GM21423 (cell line): ENCODE data around the gene LYAR.
A peak's percentile ranks its signal among the peaks of the same experiment; 100 is the strongest.
"Not testable (repeated sequence)": the region's sequence is repeated elsewhere in the genome, so short reads cannot be mapped to it uniquely, and the experiment has no call there.

Source experiments
- ATAC-seq: cut with Tn5 transposase; IDR thresholded peaks from one replicate; pipeline ENCODE4 v1.9.1; 2021; ENCODE audit warnings: mild to moderate bottlenecking, moderate library complexity; ENCODE audit not compliant: unreplicated experiment

LYAR gene

DNA sequence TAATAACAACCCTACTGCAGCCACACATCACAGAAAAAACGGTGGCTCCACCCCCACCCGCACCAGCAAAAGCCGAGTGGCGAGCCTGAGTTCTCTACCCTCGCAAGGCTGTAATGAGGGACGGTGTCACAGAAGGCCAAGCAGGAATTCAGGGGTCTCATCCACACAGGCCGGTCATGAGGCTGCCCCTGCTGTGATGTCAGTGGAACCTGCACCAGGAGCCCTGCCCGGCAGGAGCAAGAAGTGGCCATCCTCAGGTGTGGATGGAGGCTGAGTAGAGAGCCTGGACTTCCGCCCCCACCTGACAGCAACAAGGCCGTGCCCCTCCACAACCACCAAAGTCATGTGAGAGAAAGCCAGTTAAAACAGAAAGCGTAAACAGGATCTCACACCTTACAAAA, 20.6 kb downstream of the LYAR start:
- ATAC-seq, result no peak

DNA sequence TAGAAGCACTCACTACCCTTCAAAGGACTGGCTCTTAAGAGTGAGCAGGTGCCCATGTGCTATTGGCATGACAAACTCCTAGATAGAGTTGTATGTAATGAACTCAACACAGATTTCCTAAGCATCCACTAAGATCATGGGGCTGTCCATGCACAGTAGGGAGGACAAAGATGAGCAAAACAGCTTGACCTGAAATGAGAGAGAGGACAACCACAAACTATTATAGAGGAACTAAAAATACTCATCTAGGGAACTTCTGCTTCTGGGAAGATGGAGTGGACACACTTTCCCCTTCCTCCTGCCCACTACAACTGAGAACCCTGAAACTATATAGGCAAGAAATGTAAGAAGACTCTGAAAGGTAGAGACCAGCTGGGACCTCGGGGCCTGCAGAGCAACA, 21.2 kb downstream of the LYAR start:
- no peak for ATAC-seq

DNA sequence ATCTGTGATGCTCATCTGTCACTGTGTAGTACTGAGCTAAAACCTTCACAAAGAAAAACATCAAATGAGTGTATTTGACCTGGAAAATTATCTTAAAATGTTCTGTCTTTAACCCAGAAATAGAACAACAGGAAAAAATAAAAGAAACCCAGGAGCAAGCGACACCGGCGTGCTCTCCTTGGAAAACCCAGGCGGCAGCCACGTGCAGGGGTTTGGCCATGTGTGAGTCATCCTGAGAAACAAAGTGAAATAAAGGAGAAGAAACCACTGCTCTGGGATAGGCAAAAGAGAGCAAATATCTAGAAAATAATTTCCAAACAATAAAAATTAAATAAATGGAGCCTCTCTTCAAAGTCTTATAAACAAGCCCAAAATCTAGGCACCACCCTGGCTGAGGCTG, 22.0 kb downstream of the LYAR start:
- no peak for ATAC-seq

DNA sequence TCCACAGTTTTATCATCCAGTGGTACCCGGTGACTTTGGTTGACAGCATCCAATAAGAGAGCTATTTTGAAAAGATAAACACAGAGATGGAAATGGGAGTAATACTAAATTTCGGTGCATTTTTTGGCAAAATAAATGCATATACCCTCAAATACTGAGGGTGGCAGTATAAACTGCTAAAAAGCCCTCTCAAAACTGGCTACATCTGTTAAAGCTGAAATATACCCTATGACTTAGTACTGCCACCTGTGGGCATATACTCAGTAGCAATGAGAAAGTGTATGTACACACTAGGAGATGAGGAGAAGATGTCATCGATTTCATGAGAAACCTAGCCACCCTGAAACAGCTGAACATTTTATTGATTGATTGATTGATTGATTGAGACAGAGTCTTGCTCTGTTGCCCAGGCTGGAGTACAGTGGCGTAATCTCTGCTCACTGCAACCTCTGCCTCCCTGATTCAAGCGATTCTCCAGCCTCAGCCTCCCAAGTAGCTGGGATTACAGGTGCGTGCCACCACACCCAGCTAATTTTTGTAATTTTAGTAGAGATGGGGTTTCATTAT, 29.7 kb downstream of the LYAR start:
- ATAC-seq, result no peak

DNA sequence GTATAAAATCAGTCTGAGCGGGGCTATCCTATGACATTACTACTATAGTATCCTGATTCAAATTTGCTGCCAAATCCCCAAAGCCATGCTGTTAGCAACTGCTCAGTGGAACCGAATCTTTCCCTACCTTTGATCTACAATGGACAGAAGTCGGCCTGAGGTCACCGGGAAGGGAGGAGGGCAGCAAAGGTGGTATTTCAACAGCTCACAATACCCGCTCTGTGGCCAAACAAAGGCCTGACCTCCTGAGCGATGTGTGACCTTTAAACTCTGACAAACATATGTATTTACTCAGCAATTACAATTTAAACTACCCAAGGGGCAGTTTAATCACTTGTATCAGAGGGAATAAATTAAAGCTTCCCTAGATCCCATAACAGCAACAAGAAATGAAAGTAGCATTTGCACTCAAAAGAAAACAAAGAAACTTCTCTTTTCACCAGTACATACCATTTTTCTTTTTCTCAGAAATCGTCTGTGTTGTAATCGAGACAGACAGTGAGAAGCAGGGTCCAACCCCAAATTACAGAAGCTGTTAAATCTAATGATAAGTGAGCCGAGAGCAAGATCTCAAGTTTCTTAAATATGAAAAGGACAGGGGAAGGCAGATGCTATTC, 30.4 kb downstream of the LYAR start:
- ATAC-seq, result no peak

DNA sequence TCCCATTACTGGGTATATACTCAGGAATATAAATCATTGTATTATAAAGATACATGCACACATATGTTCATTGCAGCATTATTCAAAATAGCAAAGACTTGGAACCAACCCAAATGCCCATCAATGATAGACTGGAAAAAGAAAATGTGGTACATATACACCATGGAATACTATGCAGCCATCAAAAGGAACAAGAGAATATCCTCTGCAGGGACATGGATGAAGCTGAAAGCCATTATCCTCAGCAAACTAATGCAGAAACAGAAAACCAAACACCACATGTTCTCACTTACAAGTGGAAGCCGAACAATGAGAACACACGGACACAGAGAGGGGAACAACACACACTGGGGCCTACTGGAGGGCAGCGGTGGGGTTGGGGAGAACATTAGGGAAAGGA, 32.2 kb downstream of the LYAR start:
- not testable (repeated sequence) for ATAC-seq

DNA sequence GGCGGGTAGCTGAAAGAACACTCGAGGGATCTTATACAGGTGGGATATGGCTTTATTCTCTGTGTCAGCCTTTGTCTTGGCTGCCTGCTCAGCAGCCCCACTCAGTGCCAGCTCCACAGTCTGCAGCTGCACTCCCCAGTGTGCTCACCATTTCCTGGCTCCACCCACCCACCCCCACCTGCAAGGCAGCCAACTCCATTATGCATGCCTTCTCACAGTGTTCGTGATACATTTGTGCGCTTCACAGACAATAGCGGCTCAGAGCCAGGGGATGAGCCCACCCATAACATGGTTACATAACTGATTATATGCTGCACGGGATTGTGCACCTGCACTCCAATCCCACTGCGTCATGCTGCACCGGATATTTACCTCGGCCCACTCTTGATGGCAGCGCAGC, 33.2 kb downstream of the LYAR start:
- ATAC-seq, result no peak

DNA sequence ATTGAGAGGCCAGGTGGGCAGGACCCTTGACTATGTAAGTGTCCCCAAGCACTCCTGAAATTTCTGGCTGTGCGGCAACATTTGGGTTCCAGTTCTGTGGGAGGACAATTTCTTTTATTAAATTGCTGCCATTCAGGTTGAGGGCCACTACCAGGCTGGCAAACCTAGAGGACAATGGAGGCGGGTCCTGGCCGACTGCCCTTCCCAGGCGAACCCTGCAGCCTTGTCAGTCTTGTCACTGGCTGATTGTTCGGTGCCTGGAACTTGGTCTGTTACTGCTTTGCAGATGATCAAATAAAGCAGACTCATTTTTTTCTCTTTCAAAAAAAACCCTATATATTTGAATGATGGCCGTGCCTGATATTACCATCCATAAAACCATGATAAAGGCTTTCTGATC, 35.3 kb downstream of the LYAR start:
- no peak for ATAC-seq

DNA sequence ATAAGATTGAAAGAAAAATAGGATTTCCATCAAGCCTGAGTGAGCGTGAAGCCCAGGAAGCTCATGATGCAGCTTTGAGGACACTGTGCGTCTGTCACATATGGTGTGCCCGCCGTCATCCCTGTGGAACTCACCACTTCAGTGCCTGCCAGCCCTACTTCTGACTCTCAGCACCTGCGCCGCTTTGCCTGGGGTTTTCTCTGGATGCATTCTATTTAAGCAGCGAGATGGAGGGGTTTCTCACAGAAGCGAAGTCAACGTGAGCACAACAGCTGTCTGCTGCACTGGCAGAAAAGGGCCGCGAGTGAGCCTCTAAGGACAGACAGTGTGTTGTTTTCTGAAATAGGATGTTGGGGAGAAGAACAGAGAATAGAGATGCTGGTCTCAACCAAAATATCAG, 35.8 kb downstream of the LYAR start:
- ATAC-seq, result no peak

DNA sequence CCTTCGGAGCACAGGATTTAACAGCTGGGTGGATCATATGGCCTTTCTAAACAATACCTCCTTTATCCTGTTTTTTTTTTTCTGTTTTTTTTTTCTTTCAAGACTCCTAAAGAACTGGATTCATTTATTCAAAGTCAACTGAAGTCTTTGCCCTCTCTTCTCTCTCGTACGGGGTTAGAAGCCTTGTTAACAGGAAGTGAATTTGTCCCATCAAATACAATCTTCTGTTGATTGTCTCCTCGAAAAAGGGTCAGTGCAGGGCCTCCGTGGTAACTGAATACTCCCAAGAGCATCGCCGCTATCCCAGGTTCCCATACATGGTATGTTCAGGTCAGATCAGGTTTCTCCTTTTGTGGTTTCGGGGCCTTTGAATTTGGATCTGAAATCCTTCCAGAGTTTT, 40.1 kb downstream of the LYAR start:
- no peak for ATAC-seq

DNA sequence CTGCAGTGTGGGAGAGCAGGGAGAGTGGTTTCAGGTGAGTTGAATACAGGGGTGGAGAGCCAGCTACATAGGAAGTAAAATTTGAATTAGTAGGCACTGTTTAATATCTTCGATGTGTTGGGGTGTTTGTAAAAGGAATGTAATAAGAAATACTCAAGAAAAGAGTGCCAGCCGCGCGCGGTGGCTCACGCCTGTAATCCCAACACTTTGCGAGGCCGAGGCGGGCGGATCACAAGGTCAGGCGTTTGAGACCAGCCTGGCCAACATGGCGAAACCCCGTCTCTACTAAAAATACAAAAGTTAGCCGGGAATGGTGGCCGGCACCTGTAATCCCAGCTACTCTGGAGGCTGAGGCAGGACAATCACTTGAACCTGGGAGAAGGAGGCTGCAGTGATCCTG, 40.6 kb downstream of the LYAR start:
- ATAC-seq, result not testable (repeated sequence)

DNA sequence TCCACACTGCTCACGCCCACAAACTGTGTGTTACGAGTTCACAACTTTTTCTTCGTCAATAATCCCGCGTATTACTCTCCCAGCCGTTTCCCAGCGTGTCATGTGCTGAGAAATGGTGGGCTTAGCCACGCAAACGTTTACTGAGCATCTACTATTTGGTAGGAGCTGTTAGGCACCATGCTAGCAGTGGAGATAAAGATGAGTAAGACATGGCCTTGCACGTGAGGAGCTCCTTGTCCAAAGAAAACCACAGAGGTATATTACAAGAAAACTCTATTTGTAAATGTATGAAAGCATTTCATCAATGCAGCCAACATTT, 41.1 kb downstream of the LYAR start:
- no peak for ATAC-seq

DNA sequence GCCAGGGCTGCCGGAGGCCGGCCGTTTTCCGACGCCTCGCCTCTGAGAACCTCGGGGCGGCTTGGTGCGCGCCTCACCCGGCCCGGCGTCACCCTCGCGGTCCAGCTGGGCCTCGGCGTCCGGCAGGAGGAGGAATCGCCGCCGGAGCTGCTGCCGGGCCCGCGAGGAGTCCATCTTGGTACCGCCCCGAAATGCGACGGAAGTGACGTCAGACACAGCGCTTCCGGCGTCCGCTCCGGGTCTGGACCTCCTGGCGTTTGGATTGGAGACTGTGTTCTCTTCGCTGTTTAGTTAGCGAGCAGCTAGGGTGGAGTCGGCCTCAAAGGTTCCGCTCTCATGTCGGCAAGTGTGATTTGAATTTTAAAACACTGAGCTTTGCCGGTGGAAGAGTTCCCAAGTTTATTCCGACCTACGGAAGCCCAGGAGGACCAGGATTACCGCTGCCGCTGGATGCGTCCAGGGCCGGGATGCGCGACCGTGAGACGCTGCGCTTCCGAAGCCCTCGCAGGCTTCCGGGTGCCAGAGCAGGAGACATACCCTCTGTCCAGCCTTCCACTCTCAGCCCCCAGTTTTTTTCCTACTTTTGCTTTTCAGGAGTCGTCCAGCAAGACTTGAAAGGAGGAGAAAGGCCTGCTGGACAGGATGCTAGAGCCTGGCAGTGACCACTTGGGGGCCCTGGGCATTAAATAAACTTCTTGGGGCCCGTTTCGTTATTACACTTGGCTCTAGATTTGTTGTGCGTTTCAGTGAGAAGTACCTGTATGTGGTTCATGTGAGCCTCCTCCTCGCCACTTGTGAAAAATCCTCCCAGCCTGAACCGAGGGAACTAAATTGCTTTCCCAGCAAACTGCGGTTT, 41.7 kb downstream of the LYAR start, which contains the start of gene TMEM128:
TSS of gene TMEM128 (minus strand) at position 195 of the 856 bp plus-strand sequence. CDS start at position 174, 21 bp downstream.
- ATAC-seq, result peak; percentile 97

DNA sequence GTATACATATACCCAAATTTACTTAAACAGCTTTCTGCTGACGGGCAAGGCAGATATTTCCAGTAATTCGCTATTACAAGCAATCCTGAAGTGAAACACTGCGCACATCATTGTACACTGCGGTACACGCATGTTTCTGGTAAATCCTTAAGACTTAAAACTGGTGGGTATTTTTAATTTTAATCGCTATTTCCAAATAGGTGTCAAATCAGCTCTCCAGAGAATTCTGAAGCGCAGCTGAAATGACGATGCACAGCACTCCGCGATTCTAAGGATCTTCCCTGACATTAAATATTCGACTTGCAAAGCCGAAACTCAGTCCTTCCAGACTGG, 42.3 kb downstream of the LYAR start:
- ATAC-seq, result peak; percentile 31

DNA sequence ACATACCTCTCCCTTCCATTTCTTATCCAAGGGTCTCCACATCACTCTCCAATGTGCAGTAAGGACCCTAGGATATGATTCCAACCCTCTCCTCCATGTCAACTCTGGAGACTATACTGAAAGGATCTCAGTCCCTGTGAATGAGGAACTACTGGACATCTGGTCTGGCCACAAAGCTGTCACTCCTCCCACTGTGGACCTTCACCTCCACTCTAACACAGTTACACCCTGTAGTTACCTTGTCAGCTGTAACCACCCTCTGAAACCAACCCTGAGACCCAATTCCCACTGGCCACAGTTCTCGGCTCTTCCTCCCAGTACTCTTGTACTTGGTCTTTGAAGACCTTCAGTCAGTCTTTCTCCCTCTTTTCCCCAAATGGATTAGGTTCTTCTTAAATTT, 44.8 kb downstream of the LYAR start:
- ATAC-seq, result no peak

DNA sequence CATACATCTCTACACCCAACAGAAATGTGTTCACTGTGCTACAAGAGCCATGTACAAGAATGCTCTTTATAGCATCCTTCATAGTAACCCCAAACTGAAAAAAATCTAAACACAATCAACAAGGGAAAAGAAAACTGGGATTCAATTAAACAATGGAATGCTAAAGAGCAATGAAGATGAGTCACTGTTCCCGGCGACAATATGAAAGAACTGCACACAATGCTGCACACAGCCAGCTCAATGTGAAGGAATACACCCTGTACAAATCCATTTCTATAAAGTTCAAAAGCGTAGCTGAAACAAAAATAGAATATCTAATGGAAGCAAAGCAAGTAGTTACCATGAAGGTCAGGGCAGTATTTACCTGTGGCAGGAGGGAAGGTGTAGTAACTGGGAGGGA, 50.4 kb downstream of the LYAR start:
- not testable (repeated sequence) for ATAC-seq

DNA sequence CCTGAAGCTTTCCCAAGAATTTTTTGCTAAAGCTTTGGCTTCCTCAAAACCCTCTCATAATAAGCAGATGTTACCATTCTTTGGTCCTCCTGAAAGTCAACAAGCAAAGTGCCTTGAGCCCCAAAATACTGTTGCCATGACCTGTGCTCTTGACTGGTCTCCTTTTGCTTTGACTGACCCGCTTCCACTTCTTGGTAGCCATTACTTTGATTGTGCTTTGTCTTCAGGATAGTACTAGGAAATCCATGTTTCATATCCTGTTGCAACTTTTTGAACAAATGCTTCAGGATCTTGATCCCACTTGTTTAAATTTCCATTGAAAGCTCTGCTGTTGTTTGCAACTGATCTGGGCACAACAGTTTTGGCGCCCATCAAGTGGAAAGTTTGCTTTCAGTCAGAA, 56.3 kb downstream of the LYAR start:
- no peak for ATAC-seq

DNA sequence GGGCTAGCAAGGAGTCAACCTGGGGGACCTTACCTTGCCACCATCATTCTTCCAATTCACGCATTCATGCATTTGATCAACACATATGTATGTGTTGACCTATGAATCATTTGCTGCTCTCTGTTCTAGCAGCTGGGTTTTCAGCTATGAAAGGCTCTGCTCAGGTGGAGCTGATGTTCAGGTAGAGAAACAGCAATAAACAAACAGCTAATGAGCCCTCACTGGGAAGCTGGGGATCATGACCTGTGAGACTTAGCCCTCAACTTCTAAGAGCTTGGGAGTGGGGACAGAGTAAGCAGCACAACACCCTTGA, 61.6 kb downstream of the LYAR start:
- ATAC-seq, result no peak

DNA sequence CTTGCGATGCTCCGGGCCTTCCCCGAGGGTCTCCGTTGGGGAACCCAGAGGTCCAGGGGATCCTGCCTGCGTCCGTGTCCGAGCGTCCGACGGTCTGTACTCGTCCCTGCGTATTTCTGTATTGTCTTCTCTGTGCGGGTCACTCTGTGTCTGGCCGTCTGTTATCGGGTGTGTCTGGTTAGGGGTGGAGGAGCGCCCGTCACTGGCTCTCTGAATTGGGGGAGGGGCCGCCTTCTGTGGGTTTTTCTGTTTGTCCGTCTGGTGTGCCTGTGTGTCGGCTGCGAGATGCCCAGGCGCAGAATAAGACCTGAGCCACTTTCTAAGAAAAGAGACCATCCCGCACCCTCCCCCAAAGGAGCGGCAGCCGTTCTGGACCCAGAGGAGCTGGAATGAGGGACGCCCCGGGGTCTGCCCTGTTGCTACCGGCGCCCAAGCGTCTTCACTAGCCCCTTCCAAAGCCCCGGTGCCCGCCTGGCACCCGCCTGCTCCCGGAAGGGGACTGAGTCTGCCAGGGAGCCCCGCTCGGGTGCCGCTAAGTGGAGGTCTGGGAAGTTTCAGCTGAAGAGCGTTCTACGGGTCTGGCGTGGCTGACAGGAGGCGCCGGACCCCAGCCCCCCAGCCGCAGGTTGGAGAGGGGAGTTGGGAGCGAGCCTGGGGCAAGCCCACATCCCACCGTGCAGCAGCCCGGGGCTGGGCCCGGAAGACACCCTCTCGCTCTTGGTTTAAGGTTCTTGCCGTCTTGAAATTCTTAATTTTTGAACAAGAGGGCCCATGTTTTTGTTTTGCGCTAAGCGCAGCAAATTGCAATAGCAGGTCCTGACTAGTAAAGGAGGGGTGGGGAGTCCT, 62.2 kb downstream of the LYAR start:
- no peak for ATAC-seq

DNA sequence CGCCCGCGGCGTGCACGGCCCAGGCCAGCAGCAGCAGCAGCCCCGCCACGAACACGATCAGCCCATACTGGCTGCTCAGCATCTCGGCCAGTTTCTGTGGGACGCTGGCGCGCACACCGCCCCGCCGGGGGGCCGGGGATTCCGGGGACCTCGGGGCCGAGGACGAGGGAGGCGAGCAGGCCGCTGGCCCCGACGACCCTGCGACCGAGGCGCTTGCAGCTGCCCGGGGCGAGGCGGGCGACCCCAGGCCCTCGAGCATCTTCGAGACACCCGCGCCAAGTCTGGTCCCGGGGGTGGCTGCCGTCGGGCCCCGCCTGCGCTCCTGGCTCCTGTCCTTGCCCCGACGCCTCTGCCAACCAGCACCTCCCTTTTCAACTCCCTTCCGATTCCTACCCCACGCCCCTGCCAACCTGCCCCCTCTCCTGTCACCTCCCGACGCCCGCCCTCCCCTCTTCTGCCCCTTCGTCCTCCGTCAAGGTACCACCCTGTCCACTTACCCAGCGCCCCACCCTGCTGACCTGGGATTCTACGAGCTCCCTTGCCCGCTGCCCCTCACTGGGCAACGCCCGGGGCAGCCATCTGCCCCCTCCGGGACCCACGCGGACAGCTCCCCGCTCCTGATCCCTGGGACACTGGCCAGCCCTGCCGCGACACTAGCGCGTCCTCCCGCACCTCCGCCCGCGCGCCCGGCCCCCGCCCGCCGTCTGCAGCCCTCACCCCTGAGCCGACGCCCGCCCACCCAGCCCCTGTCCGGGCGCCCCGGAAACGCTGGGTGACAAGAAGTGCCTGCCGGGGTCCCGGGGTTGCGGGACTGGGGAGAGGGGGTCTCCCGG, 63.1 kb downstream of the LYAR start, which contains the start of gene OTOP1:
TSS of gene OTOP1 (minus strand) at position 324 of the 833 bp plus-strand sequence. CDS start at position 259, 65 bp downstream.
- ATAC-seq, result no peak
